Kasumi-1 (cell line): ENCODE data around the gene DPY19L2.
"Not testable (repeated sequence)": the region's sequence is repeated elsewhere in the genome, so short reads cannot be mapped to it uniquely, and the experiment has no call there.

Source experiments
- DNase-seq, 2 experiments: peaks; one replicate each; lab custom pipeline; 2025; lab: John Stamatoyannopoulos, UW

Gene DPY19L2

GRCh38 chr12:63537838-63538237 is 130.5 kb downstream of the DPY19L2 start:
- DNase-seq = not testable (repeated sequence)

- DNase-seq = not testable (repeated sequence)
Observed at GRCh38 chr12:63529641-63530040, 138.7 kb downstream of the DPY19L2 start.

- no peak for DNase-seq
Observed at GRCh38 chr12:63525831-63526230, 142.5 kb downstream of the DPY19L2 start.

- no peak for DNase-seq
Observed at GRCh38 chr12:63521706-63522105, 146.6 kb downstream of the DPY19L2 start.
